ENCODE data around the gene CAST. TPM values are rescaled to one million over a fixed set of nuclear protein-coding genes. Genes with fewer than 3 reads are reported as not detected.

Gene CAST
- total RNA-seq, 2 donors from 2014 or later: 175 to 347 TPM

GRCh38 chr5:96669909-96670308 is 7.7 kb downstream of the CAST start:
- Histone ChIP-seq H3K27me3 (replicated peaks; ENCODE audit: insufficient read depth) (no peaks in the 10 kb centered on the region), H3K36me3 (no peaks in the 10 kb centered on the region), H3K27ac (no peak overlapping the region), H3K4me3 (no peak overlapping the region), H3K9me3 (no peaks in the 10 kb centered on the region), H3K4me1 (ENCODE audit: control insufficient read depth in 1 of 2, low read depth in 2 of 2) (peaks cover 13 to 56% of the 10 kb centered on the region in 2 donors)
- TF ChIP-seq, protein P1, sequence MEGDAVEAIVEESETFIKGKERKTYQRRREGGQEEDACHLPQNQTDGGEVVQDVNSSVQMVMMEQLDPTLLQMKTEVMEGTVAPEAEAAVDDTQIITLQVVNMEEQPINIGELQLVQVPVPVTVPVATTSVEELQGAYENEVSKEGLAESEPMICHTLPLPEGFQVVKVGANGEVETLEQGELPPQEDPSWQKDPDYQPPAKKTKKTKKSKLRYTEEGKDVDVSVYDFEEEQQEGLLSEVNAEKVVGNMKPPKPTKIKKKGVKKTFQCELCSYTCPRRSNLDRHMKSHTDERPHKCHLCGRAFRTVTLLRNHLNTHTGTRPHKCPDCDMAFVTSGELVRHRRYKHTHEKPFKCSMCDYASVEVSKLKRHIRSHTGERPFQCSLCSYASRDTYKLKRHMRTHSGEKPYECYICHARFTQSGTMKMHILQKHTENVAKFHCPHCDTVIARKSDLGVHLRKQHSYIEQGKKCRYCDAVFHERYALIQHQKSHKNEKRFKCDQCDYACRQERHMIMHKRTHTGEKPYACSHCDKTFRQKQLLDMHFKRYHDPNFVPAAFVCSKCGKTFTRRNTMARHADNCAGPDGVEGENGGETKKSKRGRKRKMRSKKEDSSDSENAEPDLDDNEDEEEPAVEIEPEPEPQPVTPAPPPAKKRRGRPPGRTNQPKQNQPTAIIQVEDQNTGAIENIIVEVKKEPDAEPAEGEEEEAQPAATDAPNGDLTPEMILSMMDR (IDR thresholded peaks at IDR 0.05): no peak
- DNase-seq (ENCODE audit: low spot score): no peak
- ATAC-seq (ENCODE audit: insufficient number of reproducible peaks, low FRiP score, low read depth): no peak

GRCh38 chr5:96671441-96671840 is 9.3 kb downstream of the CAST start:
- H3K27me3 ChIP-seq (replicated peaks; ENCODE audit: insufficient read depth): no peaks in the 10 kb centered on the region
- no peaks in the 10 kb centered on the region for H3K36me3 ChIP-seq
- TF ChIP-seq, protein P1 (IDR thresholded peaks at IDR 0.05): no peak
- H3K4me3 ChIP-seq: no peak overlapping the region
- no peak overlapping the region for H3K27ac ChIP-seq
- no peak for DNase-seq (ENCODE audit: low spot score)
- ATAC-seq (ENCODE audit: insufficient number of reproducible peaks, low FRiP score, low read depth): no peak
- H3K4me1 ChIP-seq (ENCODE audit: control insufficient read depth in 1 of 2, low read depth in 2 of 2): peaks cover 16 to 56% of the 10 kb centered on the region in 2 donors
- no peaks in the 10 kb centered on the region for H3K9me3 ChIP-seq

GRCh38 chr5:96673127-96673526 is 11.0 kb downstream of the CAST start:
- Histone ChIP-seq H3K9me3 (no peaks in the 10 kb centered on the region), H3K4me1 (ENCODE audit: control insufficient read depth in 1 of 2, low read depth in 2 of 2) (peaks cover 19 to 58% of the 10 kb centered on the region in 2 donors), H3K36me3 (no peaks in the 10 kb centered on the region), H3K27ac (no peak overlapping the region), H3K4me3 (no peak overlapping the region), H3K27me3 (replicated peaks; ENCODE audit: insufficient read depth) (no peaks in the 10 kb centered on the region)
- ATAC-seq (ENCODE audit: insufficient number of reproducible peaks, low FRiP score, low read depth) (no peak), DNase-seq (ENCODE audit: low spot score) (no peak)
- TF ChIP-seq, protein P1 (IDR thresholded peaks at IDR 0.05): no peak

DNA sequence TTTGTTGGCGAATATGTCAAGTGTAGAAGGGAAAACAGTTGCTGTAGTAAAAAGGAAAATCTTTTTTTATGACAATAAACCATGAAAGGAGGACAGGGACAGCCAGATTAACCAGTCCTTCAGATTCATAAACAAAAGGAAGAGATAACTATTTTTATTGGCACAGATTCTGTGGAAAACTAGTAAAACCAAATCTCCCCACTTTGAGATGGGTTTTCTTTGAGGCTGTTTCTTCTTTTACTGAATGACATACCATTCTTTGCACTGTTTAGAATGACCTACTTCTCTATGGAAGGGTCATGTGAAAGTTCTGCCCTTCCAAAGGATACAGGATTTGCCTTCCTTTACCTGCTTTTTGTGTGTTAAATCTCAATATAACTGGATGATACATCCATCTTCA is 13.7 kb downstream of the CAST start:
- no peaks in the 10 kb centered on the region for H3K36me3 ChIP-seq
- no peak for ATAC-seq (ENCODE audit: insufficient number of reproducible peaks, low FRiP score, low read depth)

GRCh38 chr5:96677496-96677895 is 15.3 kb downstream of the CAST start:
- ATAC-seq (ENCODE audit: insufficient number of reproducible peaks, low FRiP score, low read depth) (no peak), DNase-seq (ENCODE audit: low spot score) (no peak)
- Histone ChIP-seq H3K36me3 (no peaks in the 10 kb centered on the region), H3K4me1 (ENCODE audit: control insufficient read depth in 1 of 2, low read depth in 2 of 2) (peaks cover 29 to 47% of the 10 kb centered on the region in 2 donors), H3K27me3 (replicated peaks; ENCODE audit: insufficient read depth) (no peaks in the 10 kb centered on the region), H3K27ac (no peak overlapping the region), H3K4me3 (no peak overlapping the region), H3K9me3 (no peaks in the 10 kb centered on the region)
- TF ChIP-seq, protein P1 (IDR thresholded peaks at IDR 0.05): no peak

More for the DNA sequence above, 13.7 kb downstream of the CAST start:
- no peak overlapping the region for H3K4me3 ChIP-seq
- DNase-seq (ENCODE audit: low spot score): no peak
- H3K27ac ChIP-seq: no peak overlapping the region
- TF ChIP-seq, protein P1 (IDR thresholded peaks at IDR 0.05): no peak
- no peaks in the 10 kb centered on the region for H3K9me3 ChIP-seq
- peaks cover 28 to 46% of the 10 kb centered on the region in 2 donors for H3K4me1 ChIP-seq (ENCODE audit: control insufficient read depth in 1 of 2, low read depth in 2 of 2)
- no peaks in the 10 kb centered on the region for H3K27me3 ChIP-seq (replicated peaks; ENCODE audit: insufficient read depth)
